Muscle of leg (tissue), 11 donors: ENCODE data around the gene MARCHF3. TPM values are rescaled to one million over a fixed set of nuclear protein-coding genes. Genes with fewer than 3 reads are reported as not detected.

Source experiments
- DNase-seq: peaks from one replicate; pipeline ENCODE4 v3.0.0; 2013
- H3K27ac ChIP-seq: one replicate; pipeline ENCODE4 v1.5.1; 2013; ENCODE audit warnings: mild to moderate bottlenecking, low read length, control low read depth
- H3K27me3 ChIP-seq: one replicate; pipeline ENCODE4 v1.6.1; 2013; ENCODE audit warnings: low read length; ENCODE audit not compliant: control insufficient read depth, insufficient read depth
- H3K36me3 ChIP-seq: one replicate; pipeline ENCODE4 v1.6.1; 2013; ENCODE audit warnings: low read length; ENCODE audit not compliant: control insufficient read depth, insufficient read depth
- H3K4me1 ChIP-seq: one replicate; pipeline ENCODE4 v1.6.1; 2013; ENCODE audit warnings: low read length; ENCODE audit not compliant: control insufficient read depth, insufficient read depth
- H3K4me3 ChIP-seq: one replicate; pipeline ENCODE4 v1.5.1; 2013; ENCODE audit warnings: low read length, control low read depth
- H3K9me3 ChIP-seq: replicated peaks from 2 replicates; pipeline ENCODE4 v1.6.1; 2013; ENCODE audit warnings: low read depth, low read length; ENCODE audit not compliant: control insufficient read depth
- WGBS: methylation state at CpG from one replicate; pipeline ENCODE4 v1.1.5; 2013; ENCODE audit warnings: missing lambda C conversion rate; ENCODE audit not compliant: insufficient coverage; 5-methylcytosine and 5-hydroxymethylcytosine counted together
- polyA plus RNA-seq, 8 donors: library from polyadenylated mRNA; unstranded; fragments of 120-200 nt; gene quantifications; one replicate each; pipeline versions ENCODE4 v1.2.1 to v1.2.3, GENCODE V29; 2013; ENCODE audit warnings: inconsistent platforms in 1 of 8, low replicate concordance in 1 of 8; ENCODE audit not compliant: insufficient read length in 8 of 8, insufficient read depth in 1 of 8
- total RNA-seq: library from RNA; stranded (reverse); fragments of 120-200 nt; gene quantifications from one replicate; pipeline ENCODE4 v1.2.4, GENCODE V29; 2013

The MARCHF3 gene
- total and polyA plus RNA-seq, 9 donors = 7.0 to 13.1 (median 10.4) TPM

- no peaks in the 10 kb centered on the region for H3K4me1 ChIP-seq
- peaks cover 6% of the 10 kb centered on the region for H3K36me3 ChIP-seq
- 83% methylated on average over 1 of the region's 3 CpGs for WGBS
- DNase-seq = no peak
- H3K27me3 ChIP-seq = no peaks in the 10 kb centered on the region
- no peaks in the 10 kb centered on the region for H3K9me3 ChIP-seq
- no peak overlapping the region for H3K27ac ChIP-seq
- no peak overlapping the region for H3K4me3 ChIP-seq
Measured at GRCh38 chr5:127053049-127053448, 22.7 kb upstream of the MARCHF3 start.

DNA sequence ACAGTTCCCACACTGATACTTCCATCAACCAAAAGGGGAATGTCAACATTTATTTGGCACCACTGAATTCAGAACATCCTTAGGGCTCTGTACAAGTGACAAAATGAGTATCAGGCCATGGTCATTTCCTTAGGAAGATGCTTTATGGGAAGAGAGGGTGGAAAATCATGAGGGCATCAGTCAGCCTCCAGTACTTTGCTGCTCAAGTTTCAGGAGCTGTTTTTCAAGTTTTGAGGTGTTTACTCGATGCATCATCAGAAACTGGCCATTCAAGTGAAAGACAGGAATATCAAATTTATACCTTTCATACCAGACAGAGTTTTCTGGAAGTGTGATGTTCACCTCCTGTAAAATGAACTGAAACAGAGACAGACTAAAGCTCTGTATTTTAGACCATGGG lies 21.2 kb upstream of the MARCHF3 start:
- no peak for DNase-seq
- WGBS = no CpG with 5 or more reads among the region's 1 CpG
- H3K4me1 ChIP-seq = no peaks in the 10 kb centered on the region
- peaks cover 6% of the 10 kb centered on the region for H3K36me3 ChIP-seq
- no peaks in the 10 kb centered on the region for H3K9me3 ChIP-seq
- no peaks in the 10 kb centered on the region for H3K27me3 ChIP-seq
- no peak overlapping the region for H3K27ac ChIP-seq
- no peak overlapping the region for H3K4me3 ChIP-seq

DNA sequence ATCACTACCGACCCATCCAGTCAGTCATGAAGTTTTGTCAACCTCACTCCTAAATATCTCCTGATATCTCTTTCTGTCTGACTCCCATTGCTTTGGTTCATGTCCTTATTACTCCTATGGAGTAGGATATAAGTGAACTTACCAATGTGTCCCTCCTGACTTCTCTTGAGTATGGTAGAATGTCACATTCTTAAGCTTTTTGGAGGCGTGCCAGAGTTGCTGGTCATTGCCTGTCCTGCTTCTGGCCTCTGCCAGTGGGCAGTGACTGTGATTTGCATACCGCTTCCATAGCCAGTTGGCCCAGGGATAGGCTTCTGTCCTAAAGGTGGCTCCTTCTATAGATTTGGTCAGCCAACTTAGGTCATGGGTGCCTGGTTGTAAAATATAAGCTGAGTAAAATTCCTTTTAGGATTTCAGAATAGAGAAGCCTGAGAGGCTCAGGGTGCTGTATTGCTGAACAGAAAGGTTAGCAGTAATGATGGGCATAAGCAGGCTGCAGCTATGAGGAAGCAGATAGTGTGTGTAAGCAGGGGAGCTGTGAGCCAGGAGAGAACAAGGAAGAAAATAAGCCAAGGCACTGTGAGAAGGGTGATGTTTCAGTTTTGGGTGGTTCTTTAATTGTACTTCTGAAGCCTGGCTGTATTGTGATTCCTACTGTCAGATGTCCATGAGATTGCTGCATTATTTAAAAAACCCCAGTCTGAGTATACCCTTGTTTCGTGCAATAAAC lies 16.1 kb upstream of the MARCHF3 start:
- Histone ChIP-seq H3K27ac (no peak overlapping the region), H3K36me3 (peaks cover 1% of the 10 kb centered on the region), H3K4me3 (no peak overlapping the region), H3K4me1 (no peaks in the 10 kb centered on the region), H3K27me3 (no peaks in the 10 kb centered on the region), H3K9me3 (no peaks in the 10 kb centered on the region)
- no peak for DNase-seq
- 92% methylated on average over 2 of the region's 4 CpGs for WGBS

DNA sequence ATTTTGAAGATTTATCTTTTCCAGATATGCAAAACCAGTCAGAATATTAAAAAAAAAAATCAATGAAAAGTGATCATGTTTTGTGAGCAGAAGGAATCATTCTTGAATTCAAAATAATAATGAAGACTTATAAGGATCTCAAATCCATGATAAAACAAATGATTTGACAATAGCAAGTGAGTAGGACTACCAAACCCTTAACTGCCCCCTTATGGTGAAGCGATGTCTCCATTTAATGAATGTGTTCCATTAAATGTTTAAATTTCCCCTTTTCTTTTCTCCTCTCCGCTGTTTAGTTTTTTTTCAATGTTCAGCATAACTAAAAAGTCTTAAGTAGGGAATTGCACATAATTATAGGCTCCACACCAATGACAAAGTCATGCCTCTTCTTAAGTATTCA lies 12.2 kb upstream of the MARCHF3 start:
- Histone ChIP-seq H3K9me3 (no peaks in the 10 kb centered on the region), H3K4me1 (peaks cover 2% of the 10 kb centered on the region), H3K36me3 (no peaks in the 10 kb centered on the region), H3K27ac (no peak overlapping the region), H3K27me3 (no peaks in the 10 kb centered on the region), H3K4me3 (no peak overlapping the region)
- peak; percentile 43 for DNase-seq
- WGBS = no CpG with 5 or more reads among the region's 2 CpGs

- H3K27ac ChIP-seq = no peak overlapping the region
Measured at GRCh38 chr5:127041571-127041970, 11.2 kb upstream of the MARCHF3 start.

DNA sequence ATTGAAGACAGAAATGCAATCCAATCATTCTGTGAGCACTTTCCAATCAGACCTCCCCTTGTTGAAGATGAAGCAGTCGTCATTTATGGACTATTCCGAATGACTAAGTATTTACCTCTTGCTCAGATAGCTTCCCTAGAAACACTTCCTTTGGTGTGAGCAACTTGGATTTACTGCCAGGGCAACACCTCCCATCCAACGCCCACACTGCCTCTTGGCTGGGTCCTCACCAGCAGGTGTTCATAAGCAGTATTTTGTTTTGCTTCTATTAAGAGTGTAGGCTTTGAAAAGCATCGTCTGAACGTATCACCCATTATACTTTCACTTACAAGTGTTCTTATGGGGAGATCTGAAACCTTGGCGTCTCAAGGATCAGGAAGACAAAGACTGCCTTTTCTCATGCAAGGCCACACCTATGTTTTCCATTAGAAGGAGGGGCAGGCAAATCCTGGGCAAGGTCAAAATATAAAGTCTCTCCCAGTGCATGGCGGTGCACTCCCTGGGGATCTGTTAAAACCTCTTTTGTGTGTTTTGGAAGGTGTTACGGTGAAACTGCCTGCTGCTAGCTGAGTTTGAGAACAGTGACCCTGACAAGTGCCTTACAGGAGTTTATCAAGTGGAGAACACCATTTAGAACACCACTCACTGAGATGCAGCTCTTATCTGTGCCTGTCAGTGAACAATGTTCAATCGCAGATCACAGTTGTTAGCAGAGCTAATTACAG lies 10.6 kb upstream of the MARCHF3 start:
- H3K4me3 ChIP-seq = no peak overlapping the region
- H3K27ac ChIP-seq = no peak overlapping the region
- no peaks in the 10 kb centered on the region for H3K36me3 ChIP-seq
- no peaks in the 10 kb centered on the region for H3K9me3 ChIP-seq
- H3K27me3 ChIP-seq = no peaks in the 10 kb centered on the region
- peaks cover 2% of the 10 kb centered on the region for H3K4me1 ChIP-seq
- no peak for DNase-seq
- WGBS = 50% methylated on average over 3 of the region's 9 CpGs

More at GRCh38 chr5:127041571-127041970, 11.2 kb upstream of the MARCHF3 start:
- WGBS = no CpG with 5 or more reads among the region's 3 CpGs
- H3K36me3 ChIP-seq = no peaks in the 10 kb centered on the region
- no peak for DNase-seq
- H3K4me1 ChIP-seq = peaks cover 2% of the 10 kb centered on the region
- H3K9me3 ChIP-seq = no peaks in the 10 kb centered on the region
- no peak overlapping the region for H3K4me3 ChIP-seq
- no peaks in the 10 kb centered on the region for H3K27me3 ChIP-seq

DNA sequence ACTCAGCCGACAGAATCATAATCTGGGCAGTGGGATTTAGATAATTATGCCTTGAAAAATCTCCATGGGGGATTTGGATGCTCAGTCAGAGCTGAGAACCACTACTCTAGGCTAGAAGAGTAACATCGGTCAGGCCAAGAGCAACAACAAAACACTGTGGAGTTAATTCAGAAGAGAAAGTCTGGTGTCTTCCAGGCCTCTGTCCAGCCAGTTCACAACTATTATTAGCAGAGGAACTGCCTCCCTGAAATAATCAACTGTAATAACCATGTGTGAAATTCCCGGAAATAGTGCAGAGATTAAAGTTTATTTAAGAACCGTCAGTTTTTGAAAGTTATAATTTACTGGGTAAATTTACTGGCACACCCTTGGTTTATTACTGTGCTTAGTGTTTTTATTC lies 8.2 kb upstream of the MARCHF3 start:
- Histone ChIP-seq H3K4me3 (no peak overlapping the region), H3K27me3 (peaks cover 2% of the 10 kb centered on the region), H3K9me3 (no peaks in the 10 kb centered on the region), H3K36me3 (no peaks in the 10 kb centered on the region), H3K27ac (no peak overlapping the region), H3K4me1 (peaks cover 2% of the 10 kb centered on the region)
- DNase-seq = no peak
- 80% methylated on average over 1 of the region's 4 CpGs for WGBS

- DNase-seq = no peak
- WGBS = no CpG with 5 or more reads among the region's 2 CpGs
- H3K4me3 ChIP-seq = no peak overlapping the region
- H3K27me3 ChIP-seq = peaks cover 13% of the 10 kb centered on the region
- H3K36me3 ChIP-seq = no peaks in the 10 kb centered on the region
- no peaks in the 10 kb centered on the region for H3K9me3 ChIP-seq
- H3K4me1 ChIP-seq = peaks cover 19% of the 10 kb centered on the region
- H3K27ac ChIP-seq = no peak overlapping the region
Measured at GRCh38 chr5:127031863-127032232, 1.5 kb upstream of the MARCHF3 start.

GRCh38 chr5:127031147-127031862 lies 947 bp upstream of the MARCHF3 start:
- no peak for DNase-seq
- 15% methylated on average over 44 of the region's 45 CpGs for WGBS
- peak overlapping the region; percentile 70 for H3K4me3 ChIP-seq
- H3K27ac ChIP-seq = peak overlapping the region; percentile 76
- H3K27me3 ChIP-seq = peaks cover 13% of the 10 kb centered on the region
- H3K4me1 ChIP-seq = peaks cover 19% of the 10 kb centered on the region
- H3K36me3 ChIP-seq = no peaks in the 10 kb centered on the region
- no peaks in the 10 kb centered on the region for H3K9me3 ChIP-seq

- DNase-seq = peak; percentile 66
- peak overlapping the region; percentile 94 for H3K27ac ChIP-seq
- no peaks in the 10 kb centered on the region for H3K36me3 ChIP-seq
- under 1% methylated on average over 39 of the region's 51 CpGs for WGBS
- H3K4me3 ChIP-seq = peak overlapping the region; percentile 85
- peaks cover 13% of the 10 kb centered on the region for H3K27me3 ChIP-seq
- no peaks in the 10 kb centered on the region for H3K9me3 ChIP-seq
- peaks cover 19% of the 10 kb centered on the region for H3K4me1 ChIP-seq
Measured at GRCh38 chr5:127029581-127030258, 638 bp downstream of the MARCHF3 start.
